Stimulated activated CD4-positive, alpha-beta T cell treated with anti-CD3 and anti-CD28 coated beads, Interleukin-12 subunit alpha, Interleukin-12 subunit beta, amount 100 ng/mL, for 24 hours (primary cell): ENCODE results near the gene PIGL.
"Not testable (repeated sequence)": the region's sequence is repeated elsewhere in the genome, so short reads cannot be mapped to it uniquely, and the experiment has no call there.

Experiments
- DNase-seq, 2 experiments: peaks; one replicate each; pipeline ENCODE4 v3.0.0-alpha.2; 2020; ENCODE audit warnings: low read depth in 2 of 2

Gene PIGL

GRCh38 chr17:16216341-16217001 lies 539 bp upstream of the PIGL start:
- not testable (repeated sequence) for DNase-seq

DNA sequence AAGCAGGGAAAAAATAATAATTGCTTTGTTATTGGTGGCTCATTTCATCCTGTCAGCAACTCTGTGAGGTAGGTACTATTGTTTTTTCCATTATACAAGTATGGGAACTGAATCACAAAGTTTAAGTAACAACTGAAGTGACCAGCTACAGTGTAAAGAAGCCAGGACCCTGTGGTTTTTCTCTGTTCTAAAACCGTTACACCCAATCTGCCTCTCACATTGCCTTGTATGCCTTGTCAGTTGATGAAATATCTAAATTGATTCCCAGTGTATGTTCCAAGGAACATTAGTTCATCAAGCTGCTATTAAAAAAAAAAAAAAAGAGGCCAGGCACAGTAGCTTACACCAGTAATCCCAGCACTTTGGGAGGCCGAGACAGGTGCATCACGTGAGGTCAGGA lies 5.4 kb downstream of the PIGL start:
- no peak for DNase-seq

DNA sequence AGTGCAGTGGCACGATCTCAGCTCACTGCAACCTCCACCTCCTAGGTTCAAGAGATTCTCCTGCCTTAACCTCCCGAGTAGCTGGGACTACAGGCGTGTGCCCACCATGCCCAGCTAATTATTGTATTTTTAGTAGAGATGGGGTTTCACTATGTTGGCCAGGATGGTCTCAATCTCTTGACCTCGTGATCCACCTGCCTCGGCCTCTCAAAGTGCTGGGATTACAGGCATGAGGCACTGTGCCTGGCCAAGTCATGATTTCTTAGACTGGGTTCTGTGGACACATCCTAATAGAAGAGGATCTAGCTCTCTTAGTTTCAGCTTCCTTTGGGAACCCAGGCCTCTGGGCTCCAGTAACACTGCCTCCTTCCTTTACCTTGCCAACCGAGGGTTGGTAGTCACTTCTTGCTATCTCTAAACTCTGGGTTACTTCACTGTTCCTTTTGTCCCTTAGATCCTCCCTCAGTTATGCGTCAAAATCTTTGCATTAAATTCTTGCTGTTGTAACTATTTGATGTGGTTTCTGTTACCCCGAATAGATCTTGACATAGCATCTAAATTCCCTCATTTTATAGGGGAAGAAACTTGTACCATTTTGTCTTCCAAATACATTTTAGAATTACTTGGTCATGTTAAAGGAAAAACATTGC lies 13.0 kb downstream of the PIGL start:
- DNase-seq = not testable (repeated sequence)

DNA sequence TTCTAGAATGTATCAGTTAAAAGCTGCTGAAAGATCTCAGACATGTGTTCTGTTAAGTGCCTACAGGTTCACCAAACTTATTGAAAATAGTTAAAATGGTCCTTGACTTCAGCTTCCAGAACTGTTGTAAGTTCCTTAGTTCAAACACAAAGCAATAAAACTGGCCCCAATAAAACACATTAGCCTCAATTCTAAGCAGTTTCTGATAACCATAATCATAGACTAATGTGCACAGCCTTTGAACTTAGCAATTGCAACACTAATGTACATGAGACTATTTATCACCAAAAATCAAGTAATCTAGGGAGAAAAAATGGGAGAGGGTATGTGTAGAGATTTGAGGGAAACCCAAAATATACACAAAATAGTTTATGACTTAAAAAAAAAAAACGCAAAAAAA lies 15.4 kb downstream of the PIGL start:
- DNase-seq = no peak

- DNase-seq = no peak
Observed at GRCh38 chr17:16239931-16240330, 22.9 kb downstream of the PIGL start.

GRCh38 chr17:16241906-16242399 lies 24.9 kb downstream of the PIGL start:
- no peak for DNase-seq

GRCh38 chr17:16243385-16243784 lies 26.4 kb downstream of the PIGL start:
- no peak for DNase-seq

DNA sequence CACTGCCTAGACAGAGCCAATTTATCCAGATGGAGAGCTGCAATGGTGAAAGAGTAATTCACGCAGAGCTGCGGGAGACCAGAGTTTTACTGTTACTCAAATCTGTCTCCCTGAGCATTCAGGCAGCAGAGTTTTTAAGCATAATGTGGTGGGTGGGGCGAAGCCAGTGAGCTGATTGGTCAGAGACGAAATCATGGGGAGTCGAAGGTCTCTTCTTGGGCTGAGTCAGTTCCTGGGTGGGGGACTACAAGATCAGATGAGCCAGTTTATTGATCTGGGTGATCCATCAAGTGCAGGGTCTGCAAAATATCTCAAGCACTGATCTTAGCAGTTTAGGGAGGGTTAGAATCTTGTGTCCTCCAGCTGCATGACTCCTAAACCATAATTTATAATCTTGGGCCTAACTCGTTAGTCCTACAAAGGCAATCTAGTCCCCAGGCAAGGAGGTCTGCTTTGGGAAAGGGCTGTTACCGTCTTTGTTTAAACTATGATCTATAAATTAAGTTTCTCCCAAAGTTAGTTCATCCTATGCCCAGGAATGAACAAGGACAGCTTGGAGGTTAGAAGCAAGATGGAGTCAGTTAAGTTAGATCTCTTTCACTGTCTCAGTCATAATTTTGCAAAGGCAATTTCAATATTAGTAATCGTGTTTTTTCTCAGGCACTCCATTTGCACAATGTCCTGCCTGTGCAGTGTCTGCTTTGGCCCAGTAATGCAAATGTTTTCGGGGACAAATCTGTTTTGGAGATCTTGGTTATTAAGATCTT lies 27.0 kb downstream of the PIGL start:
- no peak for DNase-seq

GRCh38 chr17:16247586-16247984 lies 30.6 kb downstream of the PIGL start:
- no peak for DNase-seq

- no peak for DNase-seq
Observed at GRCh38 chr17:16250635-16251034, 33.6 kb downstream of the PIGL start.

GRCh38 chr17:16251043-16251442 lies 34.0 kb downstream of the PIGL start:
- no peak for DNase-seq

DNA sequence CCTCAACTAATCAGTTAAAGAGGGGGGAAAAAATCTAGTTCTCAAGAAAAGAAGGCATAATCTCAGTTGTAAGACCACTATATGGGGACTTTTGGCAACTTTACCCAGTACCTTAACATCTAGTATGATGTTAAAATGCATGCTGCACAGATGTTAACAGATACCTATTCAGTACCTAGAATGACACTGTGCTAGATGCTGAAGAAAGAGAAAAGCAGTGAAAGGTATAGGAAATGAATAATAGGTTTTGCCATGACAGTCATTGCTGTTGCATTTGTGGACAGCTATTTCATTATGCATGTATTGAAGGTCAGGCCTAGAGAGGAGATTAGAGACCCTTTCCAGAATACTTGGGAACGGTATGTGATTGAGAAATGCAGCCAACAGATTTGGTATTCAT lies 34.5 kb downstream of the PIGL start:
- no peak for DNase-seq

- DNase-seq = no peak
Observed at GRCh38 chr17:16254773-16255400, 37.9 kb downstream of the PIGL start.

DNA sequence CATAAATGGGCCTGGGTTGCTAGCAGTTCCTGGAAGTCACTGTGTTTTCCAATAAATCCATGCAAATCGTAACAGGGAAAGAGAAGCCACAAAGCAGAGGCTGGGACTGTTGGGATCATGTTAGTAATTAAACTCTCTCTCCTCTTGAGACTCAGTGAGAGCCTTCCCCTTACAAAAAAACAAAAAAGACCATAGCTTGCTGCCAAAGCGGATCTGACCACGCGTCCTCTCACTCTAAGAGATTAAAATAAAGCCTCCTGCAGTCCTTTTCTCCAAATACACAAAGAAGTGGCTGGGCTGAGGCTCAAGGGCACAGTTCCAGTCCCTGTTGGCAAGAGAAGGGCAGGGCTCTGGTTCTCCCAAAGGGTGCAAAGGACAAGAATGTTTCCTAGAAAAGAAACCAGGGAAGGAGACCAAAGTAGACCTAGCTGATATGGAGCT lies 38.5 kb downstream of the PIGL start:
- no peak for DNase-seq

- no peak for DNase-seq
Observed at GRCh38 chr17:16258901-16259300, 41.9 kb downstream of the PIGL start.

GRCh38 chr17:16259926-16260325 lies 42.9 kb downstream of the PIGL start:
- DNase-seq = no peak

GRCh38 chr17:16261049-16261448 lies 44.0 kb downstream of the PIGL start:
- no peak for DNase-seq

DNA sequence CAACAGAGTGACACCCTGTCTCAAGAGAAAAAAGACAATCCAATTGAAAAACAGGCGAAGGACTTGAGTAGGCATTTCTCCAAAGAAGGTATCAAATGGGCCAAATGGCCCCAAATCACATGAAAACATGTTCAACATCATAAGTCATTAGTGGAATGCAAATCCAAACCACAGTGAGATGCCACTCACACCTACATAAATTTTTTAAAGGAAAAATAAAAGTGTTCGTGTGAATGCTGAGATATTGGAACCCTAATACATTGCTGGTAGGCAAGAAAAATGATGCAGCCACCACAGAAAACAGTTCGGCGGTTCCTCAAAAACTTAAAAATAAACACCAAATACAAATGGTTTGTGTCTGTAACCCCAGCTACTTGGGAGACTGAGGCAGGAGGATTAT lies 45.2 kb downstream of the PIGL start:
- no peak for DNase-seq

DNA sequence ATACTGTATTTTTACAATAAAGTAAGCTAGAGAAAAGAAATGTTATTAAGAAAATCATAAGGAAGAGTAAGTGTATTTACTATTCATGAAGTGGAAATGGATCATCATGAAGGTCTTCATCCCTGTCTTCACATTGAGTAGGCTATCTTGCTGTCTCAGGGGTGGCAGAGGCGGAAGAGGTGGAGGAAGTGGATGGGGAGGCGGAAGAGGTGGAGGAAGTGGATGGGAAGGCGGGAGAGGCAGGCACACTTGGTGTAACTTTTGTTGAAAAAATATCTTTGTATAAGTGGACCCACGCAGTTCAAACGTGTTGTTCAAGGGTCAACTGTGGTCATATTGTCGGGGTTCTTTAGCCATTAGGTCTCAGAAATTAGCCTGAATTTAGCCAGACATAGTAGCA lies 50.2 kb downstream of the PIGL start:
- DNase-seq = no peak

DNA sequence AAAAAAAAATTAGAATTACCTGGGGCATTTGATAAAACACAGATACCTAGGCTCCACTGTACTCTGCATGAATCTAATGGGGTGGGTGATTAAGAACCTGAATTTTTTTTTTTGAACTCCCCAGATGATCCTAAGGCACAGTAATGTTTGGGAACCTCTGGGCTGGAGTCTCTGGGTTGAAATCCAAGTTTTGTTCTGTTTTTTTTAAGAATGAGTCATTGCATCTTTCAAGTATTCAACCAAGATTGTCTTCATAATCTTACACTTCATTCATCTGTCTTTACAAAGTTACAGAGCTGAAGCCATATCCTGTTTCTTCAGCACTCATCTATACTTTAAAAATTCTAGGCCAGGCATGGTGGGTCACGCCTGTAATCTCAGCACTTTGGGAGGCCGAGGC lies 52.6 kb downstream of the PIGL start:
- no peak for DNase-seq

GRCh38 chr17:16272111-16272840 lies 55.3 kb downstream of the PIGL start:
- no peak for DNase-seq

DNA sequence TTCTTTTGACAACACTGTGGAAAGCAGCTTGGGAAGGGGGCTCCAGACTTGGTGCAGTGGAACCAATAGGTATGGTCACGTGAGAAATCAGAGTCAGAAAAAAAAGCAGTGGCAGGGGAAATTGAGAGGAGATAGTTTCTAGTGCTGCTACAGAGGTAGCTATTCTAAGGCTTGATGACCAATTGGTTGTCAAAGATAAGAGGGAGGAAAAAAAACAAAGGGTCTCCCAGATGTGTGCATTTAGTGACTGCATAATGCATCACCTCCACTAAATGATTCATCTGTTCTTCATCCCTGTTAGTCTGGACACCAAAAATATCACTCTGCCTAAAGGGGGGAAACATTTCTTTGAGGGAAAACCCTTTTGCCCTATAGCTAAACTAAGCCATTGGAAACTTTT lies 56.5 kb downstream of the PIGL start:
- no peak for DNase-seq
